ENCODE measurements around the gene ZSWIM4.

Gene ZSWIM4

DNA sequence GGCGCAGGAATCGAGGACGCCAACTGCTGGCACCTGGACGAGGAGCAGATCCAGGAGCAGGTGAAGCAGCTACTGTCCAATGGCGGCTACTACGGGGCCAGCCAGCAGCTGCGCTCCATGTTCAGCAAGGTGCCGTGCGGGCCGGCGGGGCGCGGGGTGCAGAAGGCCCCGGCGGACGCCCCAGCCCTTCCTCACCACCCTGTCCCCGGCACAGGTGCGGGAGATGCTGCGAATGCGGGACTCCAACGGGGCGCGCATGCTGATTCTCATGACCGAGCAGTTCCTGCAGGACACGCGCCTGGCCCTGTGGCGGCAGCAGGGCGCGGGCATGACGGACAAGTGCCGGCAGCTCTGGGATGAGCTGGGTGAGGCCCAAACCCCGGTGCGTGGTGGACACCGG, 13.6 kb downstream of the ZSWIM4 start:
- DNase-seq (ENCODE audit: low read depth in 2 of 2, low spot score in 1 of 2) = no peak

DNA sequence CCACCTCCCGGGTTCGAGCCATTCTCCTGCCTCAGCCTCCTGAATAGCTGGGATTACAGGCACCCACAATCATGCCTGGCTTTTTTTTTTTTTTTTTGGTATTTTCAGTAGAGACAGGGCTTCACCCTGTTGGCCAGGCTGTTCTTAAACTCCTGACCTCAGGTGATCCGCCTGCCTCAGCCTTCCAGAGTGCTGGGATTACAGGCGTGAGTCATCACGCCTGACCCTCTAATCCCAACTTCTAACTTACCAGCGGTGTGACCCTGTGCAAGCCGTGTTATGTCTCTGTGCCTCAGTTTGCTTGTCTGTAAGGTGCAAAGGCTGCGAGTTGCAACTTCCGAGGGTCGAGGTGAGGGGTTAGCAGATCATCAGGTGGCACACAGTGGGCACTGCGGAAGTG, 17.3 kb downstream of the ZSWIM4 start:
- no peak for DNase-seq (ENCODE audit: low read depth in 2 of 2, low spot score in 1 of 2)

DNA sequence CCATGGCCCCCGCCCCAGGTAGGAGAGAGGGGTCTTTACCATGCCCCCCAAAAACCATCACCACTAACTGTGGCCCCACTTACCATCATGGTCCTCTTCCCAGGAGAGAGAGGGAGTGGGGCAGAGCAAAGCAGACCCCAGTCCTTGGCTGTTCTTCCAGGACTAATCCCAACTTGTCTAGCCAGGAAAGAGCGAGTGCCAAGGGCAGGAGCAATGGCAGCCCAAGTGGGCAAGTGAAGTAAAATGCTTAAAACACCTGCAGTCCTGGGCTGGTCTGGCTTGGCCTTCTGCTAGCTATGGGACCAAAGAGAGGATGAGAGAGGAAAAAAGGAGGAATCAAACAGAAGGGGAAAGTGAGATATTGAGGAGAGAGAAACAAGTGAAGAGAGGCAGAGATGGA, 17.9 kb downstream of the ZSWIM4 start:
- no peak for DNase-seq (ENCODE audit: low read depth in 2 of 2, low spot score in 1 of 2)

DNA sequence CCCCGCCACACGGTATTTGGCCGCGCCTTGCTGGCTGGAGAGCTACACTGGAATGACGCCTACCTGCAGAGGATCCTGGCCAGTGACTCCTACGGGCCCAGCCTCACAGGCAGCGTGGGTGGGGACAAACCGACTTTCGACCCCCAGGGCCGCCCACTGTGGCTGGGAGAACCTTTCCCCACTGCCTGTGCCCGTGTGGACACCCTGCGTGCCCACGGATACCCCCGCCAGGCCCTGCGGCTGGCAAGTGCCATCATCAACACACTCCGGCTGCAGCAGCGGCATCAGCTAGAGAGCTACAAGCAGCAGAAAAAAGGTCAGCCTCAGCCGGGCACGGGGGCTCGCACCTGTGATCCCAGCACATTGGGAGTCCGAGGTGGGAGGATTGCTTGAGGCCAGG, 19.3 kb downstream of the ZSWIM4 start:
- no peak for DNase-seq (ENCODE audit: low read depth in 2 of 2, low spot score in 1 of 2)

DNA sequence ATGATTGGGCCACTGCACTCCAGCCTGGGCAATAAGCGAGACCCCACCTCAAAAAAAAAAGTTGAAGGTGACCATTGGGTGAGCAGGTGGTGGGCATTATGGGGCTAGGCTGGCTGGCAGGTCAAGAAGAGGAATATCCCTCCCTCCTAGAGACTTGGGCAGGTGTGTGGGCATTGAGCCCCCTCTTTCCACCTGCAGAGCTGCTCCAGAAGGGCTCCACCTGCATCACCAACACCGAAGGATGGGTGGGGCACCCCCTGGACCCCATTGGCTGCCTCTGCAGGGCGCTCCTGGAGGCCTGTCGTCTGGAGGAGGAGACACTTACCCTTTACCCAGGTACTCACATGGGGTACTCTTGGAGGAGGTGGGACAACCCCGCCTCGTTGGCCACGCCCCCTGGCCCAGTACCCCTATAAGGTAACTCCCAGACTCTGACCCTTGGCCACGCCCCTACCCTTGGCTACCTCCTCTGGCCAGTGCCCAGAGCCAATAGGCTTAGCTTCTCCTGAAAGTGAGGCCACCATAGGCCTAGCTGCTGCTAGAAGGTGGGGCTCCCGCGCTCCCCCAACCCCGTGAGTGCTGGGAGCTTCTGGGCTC, 21.9 kb downstream of the ZSWIM4 start:
- DNase-seq (ENCODE audit: low read depth in 2 of 2, low spot score in 1 of 2) = no peak

GRCh38 chr19:13817615-13818371, 22.6 kb downstream of the ZSWIM4 start:
- no peak for DNase-seq (ENCODE audit: low read depth in 2 of 2, low spot score in 1 of 2)

DNA sequence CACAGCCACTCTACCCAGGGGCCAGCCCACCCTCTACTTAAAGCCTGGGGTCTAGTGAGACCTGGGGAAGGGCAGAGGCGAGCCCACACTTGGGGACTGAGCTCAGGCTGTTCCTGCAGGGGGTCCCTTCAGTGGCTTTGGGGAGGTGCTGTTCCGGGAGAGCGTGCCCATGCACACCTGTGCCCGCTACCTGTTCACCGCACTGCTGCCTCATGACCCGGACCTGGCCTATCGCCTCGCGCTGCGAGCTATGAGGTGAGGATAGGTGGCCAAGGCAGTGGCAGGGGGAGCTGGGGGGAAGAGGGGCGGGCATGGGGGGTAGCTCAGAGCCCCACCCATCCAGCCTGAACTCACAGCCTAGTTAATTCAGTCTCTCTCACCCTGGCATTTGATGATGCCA, 24.0 kb downstream of the ZSWIM4 start:
- no peak for DNase-seq (ENCODE audit: low read depth in 2 of 2, low spot score in 1 of 2)

DNA sequence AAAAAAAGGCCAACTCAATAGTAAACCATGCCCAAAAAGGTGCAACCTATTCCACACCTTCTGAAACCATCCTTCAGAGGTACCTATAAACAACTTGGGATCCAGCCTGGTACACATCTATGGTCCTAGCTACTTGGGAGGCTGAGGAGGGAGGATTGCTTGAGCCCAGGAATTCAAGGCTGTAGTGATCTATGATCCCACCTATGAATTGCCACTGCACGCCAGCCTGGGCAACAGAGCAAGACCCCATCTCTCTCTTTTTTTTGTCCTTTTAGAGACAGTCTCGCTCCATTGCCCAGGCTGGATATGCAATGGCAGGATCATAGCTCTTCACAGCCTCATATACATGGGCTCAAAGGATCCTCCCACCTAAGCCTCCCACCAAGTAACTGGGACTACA, 26.0 kb downstream of the ZSWIM4 start:
- no peak for DNase-seq (ENCODE audit: low read depth in 2 of 2, low spot score in 1 of 2)

DNA sequence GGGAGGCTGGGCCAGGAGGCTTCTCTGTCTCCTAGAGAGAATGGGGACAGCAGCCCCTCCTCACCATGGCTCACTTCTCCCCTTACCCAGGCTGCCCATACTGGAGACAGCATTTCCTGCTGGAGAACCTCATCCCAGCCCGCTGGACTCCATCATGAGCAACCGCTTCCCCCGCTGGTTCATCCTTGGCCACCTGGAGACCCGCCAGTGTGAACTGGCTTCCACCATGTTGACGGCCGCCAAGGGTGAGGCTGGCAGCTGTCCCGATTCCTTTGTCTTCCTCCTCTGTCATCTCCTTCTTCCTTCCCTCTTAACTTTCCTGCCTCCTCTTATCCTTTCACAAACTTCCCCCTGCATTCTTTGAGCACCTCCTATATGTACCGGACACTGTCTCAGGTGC, 28.0 kb downstream of the ZSWIM4 start:
- DNase-seq (ENCODE audit: low read depth in 2 of 2, low spot score in 1 of 2) = no peak

- DNase-seq (ENCODE audit: low read depth in 2 of 2, low spot score in 1 of 2) = no peak
Measured at GRCh38 chr19:13823901-13824300, 28.7 kb downstream of the ZSWIM4 start.

DNA sequence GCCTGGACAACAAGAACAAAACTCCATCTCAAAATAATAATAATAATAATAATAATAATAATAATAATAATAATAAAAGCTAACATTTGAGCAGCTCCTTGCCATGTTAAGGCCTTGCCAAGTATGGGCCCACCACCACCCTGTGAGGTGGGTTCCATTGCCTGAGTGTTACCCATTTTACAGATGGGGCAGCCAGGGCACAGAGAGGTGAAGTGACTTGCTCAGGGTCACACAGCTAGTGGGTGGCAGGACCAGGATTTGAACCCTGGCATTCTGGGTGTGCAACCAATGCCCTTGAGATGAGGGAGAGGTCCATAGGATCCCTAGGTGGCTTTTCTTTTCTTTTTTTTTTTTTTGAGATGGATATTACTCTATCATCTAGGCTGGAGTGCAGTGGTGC, 29.5 kb downstream of the ZSWIM4 start:
- DNase-seq (ENCODE audit: low read depth in 2 of 2, low spot score in 1 of 2) = no peak

DNA sequence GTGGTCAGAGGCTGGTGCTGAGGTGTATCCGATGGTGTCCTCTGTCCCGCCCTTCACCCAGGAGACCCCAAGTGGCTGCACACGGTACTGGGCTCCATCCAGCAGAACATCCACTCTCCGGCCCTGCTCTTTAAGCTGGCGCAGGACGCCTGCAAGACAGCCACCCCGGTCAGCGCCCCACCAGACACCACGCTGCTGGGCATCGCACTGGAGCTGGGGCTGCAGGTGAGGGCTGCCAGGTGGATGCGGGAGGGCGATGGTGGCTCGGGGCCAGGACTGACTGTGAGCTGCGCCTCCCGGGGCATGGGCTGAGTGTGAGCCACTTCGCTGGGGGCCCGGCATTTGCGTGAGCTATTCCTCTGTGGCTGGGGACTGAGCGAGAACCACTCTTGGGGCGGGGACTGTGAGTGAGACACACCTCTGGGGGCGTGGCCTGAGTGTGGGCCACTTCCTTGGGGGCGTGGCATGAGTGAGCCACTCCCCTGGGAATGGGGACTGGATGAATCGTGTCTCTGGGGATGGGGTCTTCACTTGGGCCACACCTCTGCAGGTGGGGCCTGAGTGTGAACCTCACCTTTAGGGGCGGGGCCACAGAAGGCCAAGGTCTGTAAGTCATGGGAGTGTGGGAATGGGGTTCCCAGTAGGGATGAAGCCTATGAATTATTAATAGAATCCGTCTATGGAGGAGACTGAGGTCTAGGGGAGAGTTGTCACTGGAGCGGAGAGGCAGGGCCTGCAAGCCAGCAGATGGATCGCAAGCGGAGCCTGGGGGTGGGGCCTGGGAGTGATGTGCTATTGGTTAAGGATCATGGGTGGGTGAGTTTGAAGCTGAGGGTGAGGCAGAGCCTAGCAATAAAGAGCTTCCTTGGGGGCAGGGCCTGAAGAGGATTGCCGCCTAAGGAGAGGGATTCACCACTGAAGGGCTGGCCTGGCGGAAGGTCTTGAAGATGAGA, 30.5 kb downstream of the ZSWIM4 start:
- no peak for DNase-seq (ENCODE audit: low read depth in 2 of 2, low spot score in 1 of 2)

GRCh38 chr19:13826652-13827235, 31.5 kb downstream of the ZSWIM4 start:
- no peak for DNase-seq (ENCODE audit: low read depth in 2 of 2, low spot score in 1 of 2)

DNA sequence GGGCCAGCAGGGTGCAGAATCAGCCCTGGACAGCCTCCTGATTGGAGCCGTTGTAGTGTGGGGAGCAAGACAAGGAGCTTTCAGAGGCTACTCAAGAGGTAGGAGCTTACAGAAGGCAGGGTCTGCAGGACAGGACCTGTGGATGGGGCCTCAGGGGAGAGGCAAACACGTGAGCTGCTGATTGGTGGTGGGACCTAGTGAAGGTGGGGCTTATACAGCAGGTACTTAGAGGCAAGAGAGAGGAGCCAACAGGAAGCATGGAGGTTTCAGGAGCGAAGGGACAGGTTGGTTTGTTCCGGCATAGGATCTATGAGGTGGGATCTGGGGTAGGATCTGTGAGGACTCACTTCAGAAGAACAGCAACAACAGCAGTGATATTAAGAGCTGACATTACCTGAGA, 32.4 kb downstream of the ZSWIM4 start:
- DNase-seq (ENCODE audit: low read depth in 2 of 2, low spot score in 1 of 2) = no peak

DNA sequence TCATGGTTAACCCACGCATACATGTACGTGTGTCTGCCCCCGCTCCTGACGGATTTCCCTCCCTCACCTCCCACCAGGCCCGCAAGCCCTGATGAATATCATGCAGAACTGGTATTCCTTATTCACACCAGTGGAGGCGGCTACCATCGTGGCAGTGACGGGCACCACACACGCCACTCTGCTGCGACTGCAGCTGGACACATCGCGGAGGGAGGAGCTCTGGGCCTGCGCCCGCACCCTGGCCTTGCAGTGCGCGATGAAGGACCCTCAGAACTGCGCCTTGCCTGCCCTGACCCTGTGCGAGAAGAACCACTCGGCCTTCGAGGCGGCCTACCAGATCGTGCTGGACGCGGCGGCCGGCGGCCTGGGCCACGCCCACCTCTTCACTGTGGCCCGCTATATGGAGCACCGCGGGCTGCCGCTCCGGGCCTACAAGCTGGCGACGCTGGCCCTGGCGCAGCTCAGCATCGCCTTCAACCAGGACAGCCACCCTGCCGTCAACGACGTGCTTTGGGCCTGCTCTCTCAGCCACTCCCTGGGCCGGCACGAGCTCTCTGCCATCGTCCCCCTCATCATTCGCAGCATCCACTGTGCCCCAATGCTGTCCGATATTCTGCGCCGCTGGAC, 35.0 kb downstream of the ZSWIM4 start:
- DNase-seq (ENCODE audit: low read depth in 2 of 2, low spot score in 1 of 2) = no peak

DNA sequence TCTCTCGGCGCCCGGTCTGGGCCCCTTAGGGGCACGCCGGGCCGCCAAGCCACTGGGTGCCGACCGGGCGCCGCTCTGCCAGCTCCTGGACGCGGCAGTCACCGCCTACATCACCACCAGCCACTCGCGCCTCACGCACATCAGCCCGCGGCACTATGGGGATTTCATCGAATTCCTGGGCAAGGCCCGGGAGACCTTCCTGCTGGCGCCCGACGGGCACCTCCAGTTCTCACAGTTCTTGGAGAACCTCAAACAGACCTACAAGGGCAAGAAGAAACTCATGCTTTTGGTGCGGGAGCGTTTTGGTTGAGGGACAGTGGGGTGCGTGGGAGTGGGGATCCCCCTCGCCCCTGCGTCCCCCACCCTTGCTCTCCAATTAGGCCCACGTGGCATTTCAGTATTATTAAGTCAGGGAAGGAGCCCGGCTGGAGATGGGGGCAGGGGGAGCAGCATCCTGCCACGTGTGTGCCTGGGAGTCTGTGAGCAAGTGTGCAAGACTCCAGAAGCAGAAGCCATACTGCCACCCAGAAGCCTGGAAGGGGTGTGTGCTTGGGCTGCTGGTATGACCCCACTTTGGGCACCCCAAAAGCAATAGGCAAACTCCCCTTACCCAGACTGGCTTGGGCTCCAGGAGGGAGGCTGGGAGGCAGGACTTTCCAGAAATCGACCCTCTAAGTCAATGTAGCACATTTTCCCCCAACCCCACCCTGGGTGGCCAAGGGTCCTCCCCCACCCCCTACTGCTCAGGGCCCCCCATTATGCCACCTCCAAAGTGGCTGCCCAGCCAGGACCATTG, 35.7 kb downstream of the ZSWIM4 start:
- DNase-seq (ENCODE audit: low read depth in 2 of 2, low spot score in 1 of 2) = no peak

- no peak for DNase-seq (ENCODE audit: low read depth in 2 of 2, low spot score in 1 of 2)
Measured at GRCh38 chr19:13831537-13832467, 36.6 kb downstream of the ZSWIM4 start.

GRCh38 chr19:13833330-13834243, 38.3 kb downstream of the ZSWIM4 start:
- peak; percentile 76 to 83 for DNase-seq (ENCODE audit: low read depth in 2 of 2, low spot score in 1 of 2)

All from stimulated activated CD8-positive, alpha-beta memory T cell treated with anti-CD3 and anti-CD28 coated beads, Interleukin-4, amount 100 ng/mL, for 1 hour (primary cell).